Ishikawa (cell line): Measurements from ENCODE around the gene ABR.

Source experiments
- CEBPB ChIP-seq: IDR thresholded peaks from 2 replicates; pipeline ENCODE4 v1.6.1; 2012
- EP300 ChIP-seq: IDR thresholded peaks from 2 replicates; pipeline ENCODE4 v1.6.1; 2012; ENCODE audit warnings: borderline replicate concordance
- RAD21 ChIP-seq: IDR thresholded peaks from 2 replicates; pipeline ENCODE4 v1.6.1; 2012; ENCODE audit warnings: low read depth
- TAF1 ChIP-seq: IDR thresholded peaks from 2 replicates; pipeline ENCODE4 v1.6.1; 2012; ENCODE audit warnings: low read depth, mild to moderate bottlenecking
- YY1 ChIP-seq: IDR thresholded peaks from 2 replicates; pipeline ENCODE4 v1.6.1; 2012; ENCODE audit warnings: low read depth
- TF ChIP-seq, protein P1 (sequence below): IDR thresholded peaks from 2 replicates; pipeline ENCODE4 v1.6.1; 2012; ENCODE audit warnings: low read depth, mild to moderate bottlenecking

DNA sequence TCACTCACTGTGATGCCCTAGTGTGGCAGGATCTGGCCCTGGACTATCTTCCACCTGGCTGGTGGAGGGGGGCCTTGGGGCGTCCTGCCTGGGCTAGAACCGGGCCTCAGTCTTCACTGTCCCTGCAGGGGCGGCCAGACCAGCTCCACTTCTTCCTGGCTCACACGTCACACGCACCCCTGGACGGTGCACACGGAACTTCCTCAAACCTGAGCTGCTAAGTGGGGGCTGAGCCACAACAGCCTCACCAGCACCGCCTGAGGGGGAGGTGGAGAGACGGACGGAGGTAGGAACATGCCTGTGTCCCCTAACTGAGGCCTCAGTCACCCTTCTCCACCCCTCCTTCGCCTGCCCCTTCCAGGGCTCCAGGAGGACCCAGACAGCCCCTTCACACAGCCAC, 146.3 kb downstream of the ABR start:
- TF ChIP-seq CEBPB (no peak), TAF1 (no peak), YY1 (no peak), EP300 (no peak), RAD21 (no peak)
- TF ChIP-seq, protein P1, sequence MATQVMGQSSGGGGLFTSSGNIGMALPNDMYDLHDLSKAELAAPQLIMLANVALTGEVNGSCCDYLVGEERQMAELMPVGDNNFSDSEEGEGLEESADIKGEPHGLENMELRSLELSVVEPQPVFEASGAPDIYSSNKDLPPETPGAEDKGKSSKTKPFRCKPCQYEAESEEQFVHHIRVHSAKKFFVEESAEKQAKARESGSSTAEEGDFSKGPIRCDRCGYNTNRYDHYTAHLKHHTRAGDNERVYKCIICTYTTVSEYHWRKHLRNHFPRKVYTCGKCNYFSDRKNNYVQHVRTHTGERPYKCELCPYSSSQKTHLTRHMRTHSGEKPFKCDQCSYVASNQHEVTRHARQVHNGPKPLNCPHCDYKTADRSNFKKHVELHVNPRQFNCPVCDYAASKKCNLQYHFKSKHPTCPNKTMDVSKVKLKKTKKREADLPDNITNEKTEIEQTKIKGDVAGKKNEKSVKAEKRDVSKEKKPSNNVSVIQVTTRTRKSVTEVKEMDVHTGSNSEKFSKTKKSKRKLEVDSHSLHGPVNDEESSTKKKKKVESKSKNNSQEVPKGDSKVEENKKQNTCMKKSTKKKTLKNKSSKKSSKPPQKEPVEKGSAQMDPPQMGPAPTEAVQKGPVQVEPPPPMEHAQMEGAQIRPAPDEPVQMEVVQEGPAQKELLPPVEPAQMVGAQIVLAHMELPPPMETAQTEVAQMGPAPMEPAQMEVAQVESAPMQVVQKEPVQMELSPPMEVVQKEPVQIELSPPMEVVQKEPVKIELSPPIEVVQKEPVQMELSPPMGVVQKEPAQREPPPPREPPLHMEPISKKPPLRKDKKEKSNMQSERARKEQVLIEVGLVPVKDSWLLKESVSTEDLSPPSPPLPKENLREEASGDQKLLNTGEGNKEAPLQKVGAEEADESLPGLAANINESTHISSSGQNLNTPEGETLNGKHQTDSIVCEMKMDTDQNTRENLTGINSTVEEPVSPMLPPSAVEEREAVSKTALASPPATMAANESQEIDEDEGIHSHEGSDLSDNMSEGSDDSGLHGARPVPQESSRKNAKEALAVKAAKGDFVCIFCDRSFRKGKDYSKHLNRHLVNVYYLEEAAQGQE, result no peak
